HCT116 (cell line): Measurements from ENCODE around the gene DDR1.

Source experiments
- CTCF ChIP-seq, 3 experiments: fragments of 200-600 bp in 1 of 3; sonication (generic) in 1 of 3; IDR thresholded peaks in 2 of 3; conservative IDR thresholded peaks in 1 of 3; 2 replicates each; pipeline ENCODE4 v1.5.1; 2012 to 2017; ENCODE audit warnings: low read depth in 2 of 3, low read length in 2 of 3, antibody characterized with exemption in 1 of 3, borderline replicate concordance in 1 of 3, control low read depth in 1 of 3, mild to moderate bottlenecking in 1 of 3, mixed read lengths in 1 of 3, mixed run types in 1 of 3, moderate library complexity in 1 of 3; ENCODE audit not compliant: insufficient read depth in 1 of 3
- EZH2 ChIP-seq: fragments of 200-600 bp; sonication (generic); IDR thresholded peaks from 2 replicates; pipeline ENCODE4 v1.6.1; 2017; ENCODE audit warnings: antibody characterized with exemption, mixed run types
- YY1 ChIP-seq: IDR thresholded peaks from 2 replicates; pipeline ENCODE4 v1.6.1; 2011; ENCODE audit warnings: low read length, low read depth, moderate library complexity, mild to moderate bottlenecking; ENCODE audit not compliant: insufficient replicate concordance; ENCODE audit errors: extremely low read depth

DNA sequence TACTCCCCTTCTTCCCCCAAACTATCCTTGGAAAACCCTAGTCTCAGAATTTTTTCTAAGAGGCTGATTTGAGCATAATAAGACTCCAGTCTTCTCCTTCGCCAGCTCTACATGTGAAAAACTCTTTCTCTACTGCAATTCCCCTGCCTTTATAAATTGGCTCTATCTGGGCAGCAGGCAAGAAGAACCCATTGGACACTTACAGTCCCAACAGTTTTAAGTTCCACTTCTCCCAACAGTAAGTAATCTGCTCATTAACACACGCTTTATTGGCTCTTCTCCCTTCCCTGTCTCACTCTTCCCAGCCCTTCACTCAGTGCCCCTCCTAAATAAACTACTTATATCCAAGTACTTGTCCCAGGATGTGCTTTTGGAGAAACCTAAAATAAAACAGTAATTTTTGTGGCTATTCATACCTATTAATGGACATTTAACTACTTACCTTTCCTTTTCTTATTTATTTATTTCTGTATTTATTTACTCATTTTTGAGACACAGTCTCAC is 11.1 kb upstream of the DDR1 start:
- no peak for TF ChIP-seq CTCF (IDR thresholded peaks at IDR 0.05 in 2 of 3, conservative IDR thresholded peaks at IDR 0.05 in 1 of 3; ENCODE audit: borderline replicate concordance in 1 of 3, insufficient read depth in 1 of 3, low read depth in 2 of 3, low read length in 2 of 3)
- TF ChIP-seq EZH2: no peak
- TF ChIP-seq YY1: no peak
